Brain microvascular endothelial cell (primary cell): ENCODE results near the gene MRPS6.

Source experiments
- DNase-seq: peaks from one replicate; pipeline ENCODE4 v3.0.0-alpha.2; 2020
- H3K27ac ChIP-seq: fragments of 250-450 bp; sonication (Bioruptor Pico); 2 replicates; pipeline ENCODE4 v1.5.1; 2020; ENCODE audit warnings: mild to moderate bottlenecking, moderate library complexity
- H3K27me3 ChIP-seq: fragments of 250-450 bp; sonication (Bioruptor Pico); replicated peaks from 2 replicates; pipeline ENCODE4 v1.5.1; 2020; ENCODE audit warnings: mild to moderate bottlenecking
- H3K36me3 ChIP-seq: fragments of 250-450 bp; sonication (Bioruptor Pico); replicated peaks from 2 replicates; pipeline ENCODE4 v1.5.1; 2020; ENCODE audit warnings: mild to moderate bottlenecking
- H3K4me3 ChIP-seq: 2 replicates; pipeline ENCODE4 v1.5.1; 2011; ENCODE audit warnings: low read depth, mild to moderate bottlenecking, control low read depth, low read length, moderate library complexity
- CTCF ChIP-seq: IDR thresholded peaks from 2 replicates; pipeline ENCODE4 v1.5.1; 2011; ENCODE audit warnings: low read depth, mild to moderate bottlenecking, moderate library complexity, low read length, control low read depth, inconsistent platforms; ENCODE audit errors: missing control alignments
- in situ Hi-C: cut with HindIII; loops from 2 replicates; pipeline ENCODE4 v1.10.0; 2017; ENCODE audit warnings: low sequenced_read_pairs, low pct_ligation_motif_present

The MRPS6 gene

GRCh38 chr21:34129901-34130715 lies 56.7 kb downstream of the MRPS6 start:
- no peak for DNase-seq
- no peak overlapping the region for H3K27ac ChIP-seq
- no peaks in the 10 kb centered on the region for H3K27me3 ChIP-seq
- TF ChIP-seq CTCF = no peak
- in situ Hi-C loops = no loop called here
- no peak overlapping the region for H3K4me3 ChIP-seq
- no peaks in the 10 kb centered on the region for H3K36me3 ChIP-seq

GRCh38 chr21:34130716-34130985 lies 57.3 kb downstream of the MRPS6 start:
- DNase-seq = no peak
- in situ Hi-C loops = no loop called here
- H3K27me3 ChIP-seq = no peaks in the 10 kb centered on the region
- no peak overlapping the region for H3K27ac ChIP-seq
- H3K4me3 ChIP-seq = no peak overlapping the region
- no peaks in the 10 kb centered on the region for H3K36me3 ChIP-seq
- no peak for TF ChIP-seq CTCF

GRCh38 chr21:34131586-34131985 lies 58.2 kb downstream of the MRPS6 start:
- no peaks in the 10 kb centered on the region for H3K36me3 ChIP-seq
- H3K27ac ChIP-seq = no peak overlapping the region
- H3K27me3 ChIP-seq = no peaks in the 10 kb centered on the region
- no peak for TF ChIP-seq CTCF
- in situ Hi-C loops = no loop called here
- no peak overlapping the region for H3K4me3 ChIP-seq
- DNase-seq = no peak

- no peak for DNase-seq
- no peaks in the 10 kb centered on the region for H3K36me3 ChIP-seq
- in situ Hi-C loops = no loop called here
Observed at GRCh38 chr21:34132202-34132601, 58.8 kb downstream of the MRPS6 start.

GRCh38 chr21:34132926-34133325 lies 59.5 kb downstream of the MRPS6 start:
- DNase-seq = no peak
- in situ Hi-C loops = no loop called here
- Histone ChIP-seq H3K4me3 (no peak overlapping the region), H3K27me3 (no peaks in the 10 kb centered on the region), H3K27ac (no peak overlapping the region), H3K36me3 (no peaks in the 10 kb centered on the region)
- TF ChIP-seq CTCF = no peak

More at GRCh38 chr21:34132202-34132601, 58.8 kb downstream of the MRPS6 start:
- no peaks in the 10 kb centered on the region for H3K27me3 ChIP-seq
- TF ChIP-seq CTCF = no peak
- H3K4me3 ChIP-seq = no peak overlapping the region
- no peak overlapping the region for H3K27ac ChIP-seq

- Histone ChIP-seq H3K4me3 (no peak overlapping the region), H3K27me3 (no peaks in the 10 kb centered on the region), H3K27ac (no peak overlapping the region), H3K36me3 (no peaks in the 10 kb centered on the region)
- DNase-seq = no peak
- TF ChIP-seq CTCF = no peak
- in situ Hi-C loops = no loop called here
Observed at GRCh38 chr21:34133392-34133791, 60.0 kb downstream of the MRPS6 start.
